Spleen (tissue), 11 donors: ENCODE data around the gene FAM124B. TPM values are rescaled to one million over a fixed set of nuclear protein-coding genes. Genes with fewer than 3 reads are reported as not detected.

Experiments
- DNase-seq: peaks from one replicate; pipeline ENCODE4 v3.0.0-alpha.2; 2020
- H3K27ac ChIP-seq, 8 donors: fragments of 200-600 bp; sonication (generic) in 7 of 8; 1 replicate in 4 of 8; 2 replicates in 4 of 8; pipeline versions ENCODE4 v1.5.0 to v1.8.0; 2016 to 2021; ENCODE audit warnings: inconsistent platforms in 4 of 8, mild to moderate bottlenecking in 4 of 8, moderate library complexity in 1 of 8
- H3K27me3 ChIP-seq, 7 donors: fragments of 200-600 bp; sonication (generic) in 6 of 7; replicated peaks in 1 of 7; 1 replicate in 4 of 7; 2 replicates in 3 of 7; pipeline versions ENCODE4 v1.5.0 to v1.8.0; 2016 to 2021; ENCODE audit warnings: inconsistent platforms in 3 of 7, mild to moderate bottlenecking in 1 of 7
- H3K36me3 ChIP-seq, 6 donors: fragments of 200-600 bp; sonication (generic) in 5 of 6; 1 replicate in 4 of 6; 2 replicates in 2 of 6; pipeline versions ENCODE4 v1.5.0 to v1.8.0; 2016 to 2021; ENCODE audit warnings: inconsistent platforms in 2 of 6
- H3K4me1 ChIP-seq, 6 donors: fragments of 200-600 bp; sonication (generic) in 5 of 6; 1 replicate in 3 of 6; 2 replicates in 3 of 6; pipeline versions ENCODE4 v1.5.0 to v1.8.0; 2016 to 2021; ENCODE audit warnings: inconsistent platforms in 3 of 6
- H3K4me3 ChIP-seq, 8 donors: fragments of 200-600 bp; sonication (generic) in 7 of 8; 1 replicate in 4 of 8; 2 replicates in 4 of 8; pipeline versions ENCODE4 v1.5.0 to v1.8.0; 2016 to 2021; ENCODE audit warnings: inconsistent platforms in 4 of 8, mild to moderate bottlenecking in 4 of 8, moderate library complexity in 2 of 8
- H3K9me3 ChIP-seq, 8 donors: fragments of 200-600 bp; sonication (generic) in 7 of 8; 1 replicate in 4 of 8; 2 replicates in 4 of 8; pipeline versions ENCODE4 v1.5.0 to v1.8.0; 2016 to 2021; ENCODE audit warnings: inconsistent platforms in 4 of 8
- POLR2A ChIP-seq, 3 donors: fragments of 450-650 bp; IDR thresholded peaks; one replicate each; pipeline ENCODE4 v1.5.1; 2017; ENCODE audit warnings: antibody characterized with exemption in 3 of 3, mild to moderate bottlenecking in 1 of 3
- POLR2AphosphoS5 ChIP-seq, 3 donors: sonication (generic); formaldehyde crosslinking; IDR thresholded peaks; one replicate each; pipeline ENCODE4 v1.5.1; 2017; ENCODE audit warnings: antibody characterized with exemption in 3 of 3
- WGBS, 5 donors: extraction: QIAGEN DNeasy Blood & Tissue Kit in 3 of 5; methylation state at CpG; one replicate each; pipeline versions ENCODE4 v1.1.5 to v1.1.7; 2013 to 2018; 5-methylcytosine and 5-hydroxymethylcytosine counted together
- intact Hi-C: fragments of 100-400 bp; cut with DNase I; formaldehyde crosslinking; loops from one replicate; pipeline ENCODE4 v1.15.0; 2023; ENCODE audit warnings: low total_unique reads
- polyA plus RNA-seq, 3 donors: library from polyadenylated mRNA; stranded (reverse); fragments of 200-250 nt; gene quantifications; one replicate each; pipeline ENCODE4 v1.2.1, GENCODE V29; 2013
- total RNA-seq, 7 donors: library from RNA; depleted of rRNA in 3 of 7; stranded (reverse); fragments of >200 nt in 3 of 7; fragmentation: NEBNext Ultra II Directional in 4 of 7; extraction: Animal tissue kit (Norgen Biotek cat#: 25700) in 4 of 7; gene quantifications; one replicate each; pipeline versions ENCODE4 v1.1.0 to v1.2.1, GENCODE V29; 2016 to 2021
- TF ChIP-seq, protein P1 (sequence below), 11 experiments: fragments of 200-600 bp in 7 of 11; fragments of 450-650 bp in 4 of 11; sonication (generic) in 4 of 11; IDR thresholded peaks in 8 of 11; conservative IDR thresholded peaks in 3 of 11; 1 replicate in 7 of 11; 2 replicates in 4 of 11; pipeline versions ENCODE4 v1.4.0 to v1.8.0; 2016 to 2021; ENCODE audit warnings: antibody characterized with exemption in 11 of 11, inconsistent platforms in 4 of 11, mild to moderate bottlenecking in 1 of 11
- donor health status: healthy with polysubstance abuse.
- donor health status: DM: no; HTN: no; CAD: no; lungs with moderate emphysema.
- donor health status: DM: no; HTN: no; CAD: no.
- donor health status: Bipolar disorder and iron deficiency.
- donor health status: healthy.
- donor health status: DM: no; HTN: no; CAD: no.
- donor health status: DM: yes; HTN: yes; CAD: no.

FAM124B gene
- total and polyA plus RNA-seq, 10 donors: 0.30 to 2.8 (median 0.86) TPM

- Histone ChIP-seq H3K27ac (no peak overlapping the region), H3K4me3 (no peak overlapping the region), H3K27me3 (no peaks in the 10 kb centered on the region), H3K36me3 (no peaks in the 10 kb centered on the region), H3K9me3 (no peaks in the 10 kb centered on the region), H3K4me1 (no peaks in the 10 kb centered on the region)
- WGBS, 5 donors: 91 to 96% (median 94%) methylated on average over 5 of the region's 5 CpGs
- intact Hi-C loops: no loop called here
- TF ChIP-seq POLR2AphosphoS5 (IDR thresholded peaks at IDR 0.05) (no peak), POLR2A (IDR thresholded peaks at IDR 0.05) (no peak)
- TF ChIP-seq, protein P1, sequence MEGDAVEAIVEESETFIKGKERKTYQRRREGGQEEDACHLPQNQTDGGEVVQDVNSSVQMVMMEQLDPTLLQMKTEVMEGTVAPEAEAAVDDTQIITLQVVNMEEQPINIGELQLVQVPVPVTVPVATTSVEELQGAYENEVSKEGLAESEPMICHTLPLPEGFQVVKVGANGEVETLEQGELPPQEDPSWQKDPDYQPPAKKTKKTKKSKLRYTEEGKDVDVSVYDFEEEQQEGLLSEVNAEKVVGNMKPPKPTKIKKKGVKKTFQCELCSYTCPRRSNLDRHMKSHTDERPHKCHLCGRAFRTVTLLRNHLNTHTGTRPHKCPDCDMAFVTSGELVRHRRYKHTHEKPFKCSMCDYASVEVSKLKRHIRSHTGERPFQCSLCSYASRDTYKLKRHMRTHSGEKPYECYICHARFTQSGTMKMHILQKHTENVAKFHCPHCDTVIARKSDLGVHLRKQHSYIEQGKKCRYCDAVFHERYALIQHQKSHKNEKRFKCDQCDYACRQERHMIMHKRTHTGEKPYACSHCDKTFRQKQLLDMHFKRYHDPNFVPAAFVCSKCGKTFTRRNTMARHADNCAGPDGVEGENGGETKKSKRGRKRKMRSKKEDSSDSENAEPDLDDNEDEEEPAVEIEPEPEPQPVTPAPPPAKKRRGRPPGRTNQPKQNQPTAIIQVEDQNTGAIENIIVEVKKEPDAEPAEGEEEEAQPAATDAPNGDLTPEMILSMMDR (IDR thresholded peaks at IDR 0.05 in 8 of 11, conservative IDR thresholded peaks at IDR 0.05 in 3 of 11): no peak
- no peak for DNase-seq
Observed at GRCh38 chr2:224416656-224417360, 14.9 kb upstream of the FAM124B start.

DNA sequence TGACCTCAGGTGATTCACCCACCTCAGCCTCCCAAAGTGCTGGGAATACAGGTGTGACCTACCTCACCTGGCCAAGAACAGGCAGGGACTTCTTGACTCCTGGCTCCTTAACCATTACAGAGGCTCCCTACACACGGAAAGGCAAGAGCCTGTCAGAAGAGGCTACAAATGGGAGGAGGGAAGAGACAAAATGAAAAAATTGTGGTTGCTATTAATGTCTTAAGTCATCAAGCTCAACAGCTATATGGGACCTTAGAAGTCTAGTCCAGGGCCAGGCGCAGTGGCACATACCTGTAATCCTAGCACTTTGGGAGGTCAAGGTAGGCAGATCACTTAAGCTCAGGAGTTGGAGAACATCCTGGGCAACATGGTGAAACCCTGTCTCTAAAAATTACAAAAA, 11.5 kb upstream of the FAM124B start:
- H3K4me3 ChIP-seq: no peak overlapping the region
- 73 to 98% (median 90%) methylated on average over 2 of the region's 2 CpGs for WGBS, 5 donors
- intact Hi-C loops: no loop called here
- H3K9me3 ChIP-seq: no peaks in the 10 kb centered on the region
- TF ChIP-seq, protein P1 (IDR thresholded peaks at IDR 0.05 in 8 of 11, conservative IDR thresholded peaks at IDR 0.05 in 3 of 11): no peak
- TF ChIP-seq POLR2AphosphoS5 (IDR thresholded peaks at IDR 0.05): no peak
- no peaks in the 10 kb centered on the region for H3K36me3 ChIP-seq
- H3K27me3 ChIP-seq: no peaks in the 10 kb centered on the region
- DNase-seq: no peak
- H3K4me1 ChIP-seq: no peaks in the 10 kb centered on the region
- H3K27ac ChIP-seq: no peak overlapping the region

- TF ChIP-seq POLR2A (IDR thresholded peaks at IDR 0.05) (no peak), POLR2AphosphoS5 (IDR thresholded peaks at IDR 0.05) (no peak)
- TF ChIP-seq, protein P1 (IDR thresholded peaks at IDR 0.05 in 8 of 11, conservative IDR thresholded peaks at IDR 0.05 in 3 of 11): no peak
- Histone ChIP-seq H3K9me3 (no peaks in the 10 kb centered on the region), H3K4me1 (no peaks in the 10 kb centered on the region), H3K36me3 (no peaks in the 10 kb centered on the region), H3K27ac (no peak overlapping the region), H3K4me3 (no peak overlapping the region), H3K27me3 (no peaks in the 10 kb centered on the region)
- intact Hi-C loops: no loop called here
- WGBS, 5 donors: 74 to 82% (median 80%) methylated on average over 18 of the region's 18 CpGs
- DNase-seq: no peak
Observed at GRCh38 chr2:224412141-224413015, 10.5 kb upstream of the FAM124B start.

- Histone ChIP-seq H3K36me3 (no peaks in the 10 kb centered on the region), H3K9me3 (no peaks in the 10 kb centered on the region), H3K27me3 (no peaks in the 10 kb centered on the region), H3K4me3 (no peak overlapping the region), H3K27ac (no peak overlapping the region), H3K4me1 (peaks cover 0 to 4% (median 0%) of the 10 kb centered on the region in 6 donors)
- 85 to 92% (median 91%) methylated on average over 3 of the region's 3 CpGs for WGBS, 5 donors
- intact Hi-C loops: no loop called here
- no peak for TF ChIP-seq POLR2AphosphoS5 (IDR thresholded peaks at IDR 0.05)
- no peak for TF ChIP-seq POLR2A (IDR thresholded peaks at IDR 0.05)
- TF ChIP-seq, protein P1 (IDR thresholded peaks at IDR 0.05 in 8 of 11, conservative IDR thresholded peaks at IDR 0.05 in 3 of 11): no peak
- DNase-seq: no peak
Observed at GRCh38 chr2:224410946-224411561, 9.1 kb upstream of the FAM124B start.
